GM21515 (cell line): ENCODE results near the gene GFPT2.
A peak's percentile ranks its signal among the peaks of the same experiment; 100 is the strongest.

Source experiments
- ATAC-seq: cut with Tn5 transposase; IDR thresholded peaks from one replicate; pipeline ENCODE4 v1.9.1; 2021; ENCODE audit not compliant: unreplicated experiment

The GFPT2 gene

GRCh38 chr5:180352116-180353047, 754 bp downstream of the GFPT2 start:
- ATAC-seq: peak; percentile 8

DNA sequence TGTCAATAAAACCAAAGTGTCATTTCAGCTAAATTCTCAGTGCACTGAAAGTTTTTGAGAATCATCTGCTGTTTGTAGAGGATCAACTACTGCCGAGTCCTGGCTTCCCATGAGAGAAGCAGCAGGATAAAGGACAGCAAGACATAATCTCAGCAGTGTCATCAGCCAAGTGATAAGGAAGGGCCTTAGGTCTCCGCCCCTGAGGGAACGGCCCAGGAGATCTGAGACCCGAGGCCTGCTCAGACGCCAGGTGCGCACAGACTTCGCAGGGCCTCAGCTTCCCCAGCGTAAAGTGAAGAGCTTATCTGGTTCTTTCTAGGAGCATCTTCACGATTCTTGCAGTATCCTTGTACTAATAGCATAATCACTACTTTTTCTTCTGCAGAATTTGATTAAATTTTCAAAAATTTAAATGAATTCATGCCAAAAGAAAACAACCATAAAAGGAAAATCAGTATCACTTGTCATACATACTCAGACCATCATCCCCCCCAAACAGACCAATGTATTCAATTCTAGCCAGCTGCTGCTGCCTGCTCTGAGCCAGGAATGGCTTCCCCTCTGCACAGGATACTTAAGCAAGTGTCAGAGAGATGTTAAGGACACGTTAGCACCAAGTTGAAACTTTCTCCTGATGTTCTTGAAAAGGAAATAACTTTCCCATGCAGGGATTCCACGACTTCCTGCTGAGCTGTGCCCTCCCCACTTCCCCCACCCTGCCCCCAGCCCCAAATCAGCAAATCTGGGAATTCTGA, 2.2 kb downstream of the GFPT2 start:
- no peak for ATAC-seq

GRCh38 chr5:180350296-180350695, 2.8 kb downstream of the GFPT2 start:
- ATAC-seq: no peak

DNA sequence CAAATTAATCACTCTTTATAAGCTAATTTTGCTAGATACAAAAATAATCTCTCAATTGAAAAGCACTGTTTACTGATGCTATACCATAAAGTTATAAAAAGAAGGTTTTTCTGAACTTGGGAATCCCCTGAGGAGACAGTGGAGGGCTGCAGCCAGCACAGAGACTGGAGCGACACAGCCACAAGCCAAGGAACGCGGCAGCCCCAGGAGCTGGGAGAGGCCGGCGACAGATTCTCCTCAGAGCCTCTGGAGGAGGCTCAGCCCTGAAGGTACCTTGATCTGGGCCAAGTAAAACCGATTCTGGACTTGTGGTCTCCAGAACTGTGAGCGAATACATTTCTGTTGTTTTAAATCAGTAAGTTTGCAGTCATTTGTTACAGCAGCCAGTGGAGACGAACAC, 3.7 kb downstream of the GFPT2 start:
- no peak for ATAC-seq

DNA sequence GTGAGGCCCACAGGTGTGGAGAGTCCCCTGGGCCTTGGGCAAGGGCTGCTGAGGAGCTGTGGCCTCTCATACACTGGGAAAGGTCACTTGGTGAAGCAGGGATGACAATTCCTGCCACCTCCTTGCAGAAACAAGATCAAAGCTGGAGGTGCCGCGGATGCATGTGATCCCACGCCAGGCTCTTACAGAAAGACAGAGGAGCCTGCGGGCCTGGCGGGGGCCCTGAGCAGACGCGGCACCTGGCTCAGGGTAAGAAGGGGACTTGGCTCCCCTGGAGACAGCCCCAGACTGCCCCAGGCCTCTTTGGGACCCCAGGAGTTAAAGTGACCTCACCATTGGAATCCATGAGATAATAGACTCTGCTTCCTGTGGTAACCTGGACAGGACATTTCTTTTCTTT, 4.8 kb downstream of the GFPT2 start:
- no peak for ATAC-seq

DNA sequence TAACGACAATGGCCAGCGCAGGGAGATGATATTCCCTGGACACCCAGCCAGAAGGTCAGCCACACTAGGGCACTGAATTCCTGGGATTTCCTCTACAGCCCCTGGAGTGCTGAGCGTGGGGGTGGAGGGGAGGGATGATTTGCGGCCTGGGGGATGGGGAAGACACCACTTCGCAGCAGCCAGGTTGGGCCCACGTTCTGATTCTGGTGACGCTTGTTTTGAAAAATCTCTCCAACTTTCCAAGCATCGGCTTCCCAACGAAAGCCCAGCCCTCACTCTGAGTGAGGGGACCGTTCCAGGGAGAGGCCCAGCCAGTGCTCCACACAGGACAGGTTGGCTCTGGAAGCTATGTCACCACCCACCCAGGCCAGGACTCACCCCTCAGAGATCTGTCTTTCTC, 5.4 kb downstream of the GFPT2 start:
- ATAC-seq: no peak

DNA sequence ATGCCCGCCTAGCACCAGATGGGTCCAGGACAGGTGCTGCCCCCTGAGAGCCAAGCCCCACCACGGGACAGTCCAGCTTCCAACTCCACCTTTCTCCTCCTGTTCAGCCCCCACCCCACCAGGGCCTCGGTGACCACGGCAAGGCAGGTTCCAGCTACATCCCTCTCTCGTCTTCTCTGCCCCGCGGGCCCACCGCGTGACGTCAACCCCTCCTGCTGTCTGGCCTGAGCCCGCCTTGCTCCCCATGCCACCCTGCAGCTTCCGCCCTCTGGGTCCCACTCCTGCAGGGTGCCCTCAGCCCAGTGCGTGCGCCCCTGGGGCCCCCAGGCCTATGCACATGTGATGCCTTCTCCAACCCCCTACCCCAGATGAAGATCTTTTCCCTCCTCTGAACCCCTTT, 6.8 kb downstream of the GFPT2 start:
- no peak for ATAC-seq

- ATAC-seq: no peak
Observed at GRCh38 chr5:180345781-180346180, 7.4 kb downstream of the GFPT2 start.

DNA sequence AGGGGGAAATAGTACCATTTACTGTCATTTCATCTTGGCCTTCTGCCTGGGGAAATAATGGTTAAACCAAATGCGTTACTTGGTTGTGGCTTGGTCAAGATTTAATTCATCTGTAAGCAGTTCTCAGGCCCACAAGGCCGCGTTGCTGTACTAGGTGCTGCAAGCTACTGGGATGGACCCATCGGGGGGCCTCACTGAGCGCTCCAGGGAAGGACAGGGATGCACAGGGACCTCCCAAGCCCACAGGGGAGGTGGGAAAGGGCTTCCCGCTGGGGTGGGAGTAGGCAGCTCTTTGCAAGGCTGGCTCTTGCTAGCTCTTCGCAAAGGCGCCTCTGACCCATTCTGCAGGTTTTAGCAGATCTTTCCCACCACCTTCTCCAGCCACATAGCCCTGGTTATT, 8.0 kb downstream of the GFPT2 start:
- ATAC-seq: no peak

DNA sequence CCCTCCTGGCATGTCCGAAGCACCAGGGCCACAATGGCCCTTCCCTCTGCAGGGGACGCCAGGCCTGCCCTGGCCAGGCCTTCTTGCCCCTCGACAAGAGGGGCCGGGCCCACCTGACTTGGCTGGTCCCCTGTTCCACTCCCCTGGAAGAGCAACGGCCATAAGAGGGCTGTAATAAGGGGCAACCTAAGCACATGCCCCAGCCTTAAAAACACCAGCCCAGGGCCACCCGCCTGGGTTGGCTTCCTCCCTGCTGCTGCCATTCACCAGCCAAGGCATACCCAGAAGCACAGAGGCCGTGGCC, 8.5 kb downstream of the GFPT2 start:
- ATAC-seq: no peak

DNA sequence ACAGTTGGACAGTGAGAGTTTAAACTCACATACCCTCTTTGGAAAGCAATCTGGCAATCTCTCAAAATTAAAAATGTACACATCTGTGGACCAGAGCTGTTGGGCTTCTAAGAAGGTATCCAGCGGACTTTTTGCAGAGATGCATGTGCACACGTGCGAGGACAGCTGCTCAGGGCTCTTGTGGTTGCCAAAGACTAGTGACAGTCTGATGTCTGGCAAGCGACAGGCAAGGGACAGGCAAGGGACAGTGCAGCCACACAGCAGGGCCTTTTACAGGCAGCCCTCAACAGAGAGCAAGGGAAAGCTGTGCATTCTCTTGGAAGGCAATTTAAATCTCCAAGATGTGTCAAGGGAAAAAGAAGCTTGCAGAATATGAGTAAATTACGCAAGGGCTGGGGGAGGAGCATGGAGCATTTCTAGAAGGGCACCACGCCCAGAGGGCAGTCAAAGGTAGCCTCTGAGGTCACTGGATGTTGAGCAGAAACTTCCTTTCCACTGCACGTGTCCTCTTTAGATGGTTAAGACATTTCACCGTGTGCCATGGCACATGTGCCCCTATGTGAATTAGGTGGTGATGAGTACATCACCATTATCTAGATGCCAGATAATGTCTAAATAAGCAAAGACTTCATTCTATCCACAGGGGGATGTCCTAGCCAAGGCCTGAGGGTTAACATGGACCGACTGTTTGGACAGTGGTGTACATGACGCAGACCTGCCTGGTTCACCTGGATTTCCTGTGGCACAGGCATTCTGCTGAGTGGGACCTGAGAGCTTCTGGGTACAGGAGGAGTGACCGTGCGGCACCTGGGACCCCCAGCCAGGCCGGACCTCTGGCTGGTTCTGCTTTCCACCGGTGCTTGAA, 9.1 kb downstream of the GFPT2 start:
- ATAC-seq: no peak

DNA sequence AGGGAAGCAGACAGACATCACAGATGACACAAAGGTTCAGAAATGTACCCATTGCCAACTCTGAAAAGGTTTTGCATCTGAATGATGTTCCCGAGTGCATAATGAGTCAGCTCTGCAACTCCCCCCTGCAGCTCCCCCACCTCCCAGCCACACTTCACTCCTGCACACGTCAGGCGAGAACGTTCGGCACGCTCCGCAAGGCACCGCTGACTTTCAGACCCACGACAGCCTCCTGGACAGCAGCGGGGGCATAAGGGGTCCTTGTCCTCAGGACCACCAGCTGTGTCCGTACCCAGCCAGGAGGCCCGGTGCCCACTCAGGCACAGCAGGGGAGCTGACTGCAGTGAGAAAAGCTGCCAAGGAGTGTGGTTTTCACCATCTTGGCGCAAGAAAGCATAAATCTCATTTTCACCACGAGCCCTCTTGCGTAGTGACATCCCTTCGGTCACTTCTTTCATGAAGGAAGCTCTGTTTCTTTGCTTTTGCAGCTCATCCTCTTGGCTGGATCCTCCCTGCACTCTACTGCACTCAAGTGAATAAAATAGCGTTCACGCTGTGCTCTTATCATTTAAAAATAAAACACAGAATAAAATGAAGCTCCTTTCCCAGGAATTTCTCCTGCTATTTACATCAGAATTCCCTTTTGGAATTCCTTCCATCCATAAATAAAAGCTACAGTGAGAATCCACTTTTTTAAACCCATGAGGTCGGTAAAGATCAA, 9.9 kb downstream of the GFPT2 start:
- ATAC-seq: no peak

GRCh38 chr5:180341595-180341994, 11.5 kb downstream of the GFPT2 start:
- no peak for ATAC-seq

DNA sequence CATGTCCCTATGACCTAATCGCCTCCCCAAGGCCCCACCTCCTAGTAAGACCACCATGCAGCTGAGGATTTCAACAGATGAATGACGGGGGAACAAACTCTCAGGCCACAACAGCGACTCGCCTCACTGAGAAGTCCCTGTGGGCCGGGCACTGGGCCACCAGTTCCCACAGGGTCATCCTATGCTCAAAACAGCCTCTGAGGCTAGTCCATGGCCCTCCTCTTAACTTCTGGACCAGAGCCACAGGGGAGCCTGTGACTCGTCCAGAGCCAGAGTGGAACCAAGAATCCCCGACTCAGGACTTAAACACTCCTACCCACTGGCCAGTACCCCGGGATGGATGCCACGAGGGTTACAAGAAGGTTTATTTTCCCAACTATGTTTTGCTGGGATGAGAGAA, 12.3 kb downstream of the GFPT2 start:
- ATAC-seq: no peak

GRCh38 chr5:180339583-180340183, 13.5 kb downstream of the GFPT2 start:
- ATAC-seq: no peak

- ATAC-seq: no peak
Observed at GRCh38 chr5:180338001-180338707, 15.0 kb downstream of the GFPT2 start.

DNA sequence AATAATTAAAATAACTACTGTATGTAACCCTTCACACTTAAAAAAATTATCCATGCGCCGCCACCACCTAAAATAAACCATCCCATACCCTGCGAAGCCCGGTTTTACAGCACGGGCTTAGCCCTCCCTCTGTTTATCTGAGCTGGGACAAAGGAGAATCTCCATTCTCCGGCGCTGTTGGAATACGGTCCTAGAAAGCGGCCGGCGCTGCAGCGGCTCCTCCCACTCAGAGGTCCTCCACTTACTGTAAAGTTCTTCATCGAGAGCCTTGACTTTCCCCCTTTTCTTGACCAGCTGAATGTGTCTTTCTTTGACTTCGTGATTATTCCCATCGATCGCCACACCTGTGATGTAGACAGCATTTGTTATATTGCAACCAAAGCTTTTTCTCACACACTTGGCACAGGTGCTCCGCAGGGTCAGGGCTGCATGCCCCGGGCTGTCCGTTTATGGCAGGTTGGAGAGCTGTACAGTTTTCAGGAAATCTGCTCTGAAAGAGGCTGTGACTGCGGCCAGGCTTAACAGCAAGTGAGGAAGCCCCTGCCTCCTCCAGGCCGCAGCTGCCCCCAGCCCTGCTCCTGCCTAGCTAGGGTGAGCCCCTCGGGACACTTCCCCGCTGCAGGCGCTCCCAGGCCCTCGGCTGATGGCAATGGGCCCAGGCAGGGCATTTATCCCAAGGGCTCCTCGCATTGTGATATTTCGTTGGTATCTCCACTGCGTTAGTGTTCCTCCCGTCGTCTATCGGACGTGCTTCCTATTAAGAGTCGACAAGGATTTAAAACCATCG, 16.7 kb downstream of the GFPT2 start:
- ATAC-seq: no peak

DNA sequence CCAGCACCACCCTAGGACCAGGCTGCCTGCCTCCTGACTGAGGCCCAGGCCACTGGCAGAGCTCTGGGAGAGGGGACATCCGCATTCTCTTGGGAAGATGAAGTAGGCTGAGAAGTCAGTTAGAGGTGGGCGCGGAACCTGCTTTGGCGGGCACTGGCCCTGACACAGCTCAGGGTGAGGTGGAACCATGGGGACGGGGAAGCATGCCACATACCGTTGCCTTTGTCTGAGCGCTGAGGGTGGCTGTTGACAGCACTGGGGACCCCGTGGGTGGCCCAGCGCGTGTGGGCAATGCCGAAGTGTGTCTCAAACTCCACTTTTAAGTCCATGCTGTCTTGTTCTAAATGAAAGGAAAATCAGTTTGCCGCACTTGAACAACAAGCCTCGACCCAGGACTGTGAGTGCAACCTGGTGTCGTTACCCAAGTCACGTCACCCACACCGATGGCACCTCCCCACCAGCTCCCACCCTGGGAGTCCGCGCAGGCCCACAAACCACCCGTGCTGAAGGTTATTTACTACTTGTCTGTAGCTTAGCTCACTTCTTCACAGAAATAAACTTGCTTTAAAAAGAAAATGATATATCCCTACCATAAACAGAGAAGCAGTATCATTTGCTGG, 17.4 kb downstream of the GFPT2 start:
- ATAC-seq: no peak
